Activated T-helper 2 cell treated with anti-CD3 and anti-CD28 coated beads, Interferon-gamma antibody, Interleukin-2, Interleukin-4, amounts not matched to agents 10 μg/mL and 5 μg/mL and 100 μg/mL, durations not matched to agents 14 hours and 24 hours and 36 hours (primary cell): ENCODE data around the gene PKLR. TPM values are rescaled to one million over a fixed set of nuclear protein-coding genes. Genes with fewer than 3 reads are reported as not detected.

ENCODE experiments used
- DNase-seq: peaks from one replicate; pipeline ENCODE4 v3.0.0; 2021; ENCODE audit warnings: low spot score
- H3K27ac Mint-ChIP-seq: one replicate; pipeline ENCODE4 v1.8.0; 2021; ENCODE audit warnings: mixed read lengths
- H3K27me3 Mint-ChIP-seq: one replicate; pipeline ENCODE4 v1.8.0; 2021; ENCODE audit warnings: low read depth, mixed read lengths
- H3K36me3 Mint-ChIP-seq: one replicate; pipeline ENCODE4 v1.8.0; 2021; ENCODE audit warnings: low read depth, mixed read lengths
- H3K4me1 Mint-ChIP-seq: one replicate; pipeline ENCODE4 v1.8.0; 2021; ENCODE audit warnings: low read depth, mixed read lengths
- H3K4me3 Mint-ChIP-seq: one replicate; pipeline ENCODE4 v1.8.0; 2021; ENCODE audit warnings: low read depth, mild to moderate bottlenecking, moderate library complexity, mixed read lengths
- H3K9me3 Mint-ChIP-seq: one replicate; pipeline ENCODE4 v1.8.0; 2021; ENCODE audit warnings: mixed read lengths
- intact Hi-C: fragments of 100-400 bp; cut with micrococcal nuclease; formaldehyde crosslinking; loops from one replicate; pipeline ENCODE4 v1.15.1; 2023
- total RNA-seq: library from RNA; stranded (reverse); gene quantifications from 2 replicates; pipeline ENCODE4 v1.2.3, GENCODE V29; 2022

Gene PKLR
- total RNA-seq, 1 donor from 2014 or later, result not detected

GRCh38 chr1:155308493-155309422, 7.5 kb upstream of the PKLR start, which contains the start of gene FDPS:
Gene FDPS (plus strand): TSS chr1:155308866. CDS start chr1:155309790, 924 bp downstream.
- H3K9me3 Mint-ChIP-seq, result no peaks in the 10 kb centered on the region
- DNase-seq, result peak; percentile 98
- intact Hi-C loops, result loop anchor here (1.0 to 5.0 kb wide), 3 partner anchors 12 to 46 kb away; partner anchors contain the start of genes CLK2, RUSC1 and SCAMP3
- H3K36me3 Mint-ChIP-seq, result peaks cover 45% of the 10 kb centered on the region
- peaks cover 38% of the 10 kb centered on the region for H3K4me1 Mint-ChIP-seq
- H3K27me3 Mint-ChIP-seq, result no peaks in the 10 kb centered on the region
- H3K4me3 Mint-ChIP-seq, result peak within 1 kb of the TSS; percentile 98
- peak within 1 kb of the TSS; percentile 97 for H3K27ac Mint-ChIP-seq

- DNase-seq, result no peak
- H3K36me3 Mint-ChIP-seq, result peaks cover 30% of the 10 kb centered on the region
- intact Hi-C loops, result loop anchor here (5.0 kb wide), 1 partner anchor 45 kb away; the partner anchor contains the start of gene SCAMP3
- peaks cover 28% of the 10 kb centered on the region for H3K4me1 Mint-ChIP-seq
- H3K4me3 Mint-ChIP-seq, result no peak overlapping the region
- no peaks in the 10 kb centered on the region for H3K27me3 Mint-ChIP-seq
- no peaks in the 10 kb centered on the region for H3K9me3 Mint-ChIP-seq
- peak overlapping the region; percentile 97 for H3K27ac Mint-ChIP-seq
Measured at GRCh38 chr1:155307247-155307740, 6.1 kb upstream of the PKLR start.

GRCh38 chr1:155305881-155306391, 4.7 kb upstream of the PKLR start:
- Mint-ChIP-seq H3K4me1 (peaks cover 17% of the 10 kb centered on the region), H3K27me3 (no peaks in the 10 kb centered on the region), H3K36me3 (peaks cover 18% of the 10 kb centered on the region), H3K27ac (peak overlapping the region; percentile 50), H3K9me3 (no peaks in the 10 kb centered on the region), H3K4me3 (no peak overlapping the region)
- DNase-seq, result no peak
- intact Hi-C loops, result loop anchor here (5.0 kb wide), 1 partner anchor 44 kb away; the partner anchor contains the start of gene SCAMP3

- no peaks in the 10 kb centered on the region for H3K27me3 Mint-ChIP-seq
- DNase-seq, result no peak
- intact Hi-C loops, result loop anchor here (5.0 kb wide), 1 partner anchor 42 kb away; the partner anchor contains the start of gene SCAMP3
- H3K27ac Mint-ChIP-seq, result no peak overlapping the region
- H3K4me3 Mint-ChIP-seq, result no peak overlapping the region
- peaks cover 8% of the 10 kb centered on the region for H3K4me1 Mint-ChIP-seq
- H3K36me3 Mint-ChIP-seq, result peaks cover 5% of the 10 kb centered on the region
- H3K9me3 Mint-ChIP-seq, result no peaks in the 10 kb centered on the region
Measured at GRCh38 chr1:155304558-155305063, 3.4 kb upstream of the PKLR start.

GRCh38 chr1:155300553-155301329, 497 bp downstream of the PKLR start:
- no peak for DNase-seq
- H3K36me3 Mint-ChIP-seq, result no peaks in the 10 kb centered on the region
- H3K4me1 Mint-ChIP-seq, result peaks cover under 1% of the 10 kb centered on the region
- intact Hi-C loops, result no loop called here
- H3K4me3 Mint-ChIP-seq, result no peak overlapping the region
- H3K9me3 Mint-ChIP-seq, result no peaks in the 10 kb centered on the region
- H3K27me3 Mint-ChIP-seq, result peaks cover 23% of the 10 kb centered on the region
- H3K27ac Mint-ChIP-seq, result no peak overlapping the region

GRCh38 chr1:155300024-155300423, 1.2 kb downstream of the PKLR start:
- DNase-seq, result no peak
- Mint-ChIP-seq H3K27ac (no peak overlapping the region), H3K4me1 (peaks cover 3% of the 10 kb centered on the region), H3K27me3 (peaks cover 26% of the 10 kb centered on the region), H3K4me3 (no peak overlapping the region), H3K36me3 (no peaks in the 10 kb centered on the region), H3K9me3 (no peaks in the 10 kb centered on the region)
- intact Hi-C loops, result no loop called here

GRCh38 chr1:155297384-155297783, 3.9 kb downstream of the PKLR start:
- Mint-ChIP-seq H3K27ac (no peak overlapping the region), H3K36me3 (no peaks in the 10 kb centered on the region), H3K9me3 (no peaks in the 10 kb centered on the region), H3K27me3 (peaks cover 43% of the 10 kb centered on the region), H3K4me3 (no peak overlapping the region), H3K4me1 (peaks cover 8% of the 10 kb centered on the region)
- intact Hi-C loops, result no loop called here
- DNase-seq, result no peak

- no peak overlapping the region for H3K4me3 Mint-ChIP-seq
- peaks cover 43% of the 10 kb centered on the region for H3K27me3 Mint-ChIP-seq
- peaks cover 8% of the 10 kb centered on the region for H3K4me1 Mint-ChIP-seq
- intact Hi-C loops, result no loop called here
- H3K27ac Mint-ChIP-seq, result no peak overlapping the region
- DNase-seq, result no peak
- no peaks in the 10 kb centered on the region for H3K36me3 Mint-ChIP-seq
- no peaks in the 10 kb centered on the region for H3K9me3 Mint-ChIP-seq
Measured at GRCh38 chr1:155296661-155297060, 4.6 kb downstream of the PKLR start.

GRCh38 chr1:155295942-155296267, 5.3 kb downstream of the PKLR start:
- Mint-ChIP-seq H3K27me3 (peaks cover 48% of the 10 kb centered on the region), H3K4me3 (no peak overlapping the region), H3K36me3 (no peaks in the 10 kb centered on the region), H3K9me3 (no peaks in the 10 kb centered on the region), H3K27ac (no peak overlapping the region), H3K4me1 (peaks cover 8% of the 10 kb centered on the region)
- DNase-seq, result no peak
- intact Hi-C loops, result no loop called here

GRCh38 chr1:155295183-155295941, 5.9 kb downstream of the PKLR start:
- no peaks in the 10 kb centered on the region for H3K36me3 Mint-ChIP-seq
- H3K27ac Mint-ChIP-seq, result no peak overlapping the region
- no peak for DNase-seq
- H3K27me3 Mint-ChIP-seq, result peaks cover 48% of the 10 kb centered on the region
- no peak overlapping the region for H3K4me3 Mint-ChIP-seq
- intact Hi-C loops, result no loop called here
- no peaks in the 10 kb centered on the region for H3K9me3 Mint-ChIP-seq
- peaks cover 8% of the 10 kb centered on the region for H3K4me1 Mint-ChIP-seq

- H3K36me3 Mint-ChIP-seq, result no peaks in the 10 kb centered on the region
- H3K4me1 Mint-ChIP-seq, result peaks cover 8% of the 10 kb centered on the region
- intact Hi-C loops, result no loop called here
- DNase-seq, result no peak
- peaks cover 51% of the 10 kb centered on the region for H3K27me3 Mint-ChIP-seq
- no peaks in the 10 kb centered on the region for H3K9me3 Mint-ChIP-seq
- H3K4me3 Mint-ChIP-seq, result no peak overlapping the region
- H3K27ac Mint-ChIP-seq, result no peak overlapping the region
Measured at GRCh38 chr1:155294520-155295182, 6.6 kb downstream of the PKLR start.
